Putamen (tissue), 1 donor: Measurements from ENCODE around the gene DRAP1.
A peak's percentile ranks its signal among the peaks of the same experiment; 100 is the strongest.

Experiments used
- DNase-seq: peaks from one replicate; pipeline ENCODE4 v3.0.0-alpha.2; 2016; ENCODE audit warnings: low spot score

DRAP1 gene, protein sequence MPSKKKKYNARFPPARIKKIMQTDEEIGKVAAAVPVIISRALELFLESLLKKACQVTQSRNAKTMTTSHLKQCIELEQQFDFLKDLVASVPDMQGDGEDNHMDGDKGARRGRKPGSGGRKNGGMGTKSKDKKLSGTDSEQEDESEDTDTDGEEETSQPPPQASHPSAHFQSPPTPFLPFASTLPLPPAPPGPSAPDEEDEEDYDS

DNA sequence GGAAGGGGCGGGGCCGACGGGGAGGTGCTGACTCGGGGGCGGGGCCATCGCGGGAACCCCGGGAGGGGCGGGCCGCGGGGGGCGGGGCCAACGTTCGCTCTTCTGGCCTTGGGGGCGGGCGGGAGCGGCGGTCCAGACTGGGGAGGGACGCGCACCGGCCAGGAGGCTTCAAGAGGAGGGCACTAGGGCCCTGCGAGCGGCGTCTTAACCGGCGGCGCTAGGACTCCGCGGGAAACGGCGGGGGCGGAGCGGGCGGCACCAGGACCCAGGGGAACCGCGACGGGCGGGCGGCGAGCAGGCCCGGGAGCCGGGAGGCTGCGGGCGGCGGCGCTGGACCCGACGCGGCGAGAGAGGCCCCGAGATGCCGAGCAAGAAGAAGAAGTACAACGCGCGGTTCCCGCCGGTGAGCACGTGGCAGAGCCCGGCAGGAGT is at the start of gene DRAP1:
Gene DRAP1, plus strand, starts transcription at position 286 of the 432 bp plus-strand sequence. Its CDS starts 76 bp downstream, at position 362.
- DNase-seq: peak; percentile 99

DNA sequence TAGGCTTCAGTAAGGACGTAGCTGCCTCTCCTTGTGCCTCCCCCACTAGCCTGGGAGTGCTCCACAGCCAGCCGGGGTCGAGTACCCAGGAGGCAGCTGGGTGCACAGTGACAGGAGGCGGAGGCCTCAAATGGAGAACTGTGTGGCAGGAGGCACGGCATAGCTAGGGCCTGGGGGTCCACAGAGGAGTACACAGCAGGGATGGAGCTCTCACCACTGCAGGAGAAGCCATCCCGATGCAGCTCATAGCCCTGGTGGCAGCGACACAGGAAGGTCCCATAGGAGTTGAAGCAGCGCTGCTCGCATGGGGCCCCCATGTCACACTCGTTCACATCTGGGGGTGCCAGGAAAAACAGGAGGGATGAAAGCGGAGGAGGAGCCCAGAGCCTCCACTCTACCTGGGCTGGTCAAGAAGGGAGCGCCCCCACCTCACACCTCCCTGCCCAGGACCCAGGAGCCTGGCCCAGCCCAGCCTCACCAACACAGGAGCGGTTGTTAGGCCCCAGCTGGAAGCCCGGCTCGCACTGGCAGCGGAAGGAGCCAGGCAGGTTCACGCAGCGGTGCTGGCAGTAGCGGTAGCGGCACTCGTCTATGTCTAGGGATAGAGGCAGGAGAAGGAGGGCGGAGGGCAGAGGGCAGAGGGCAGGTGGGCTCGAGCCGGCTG is 49.5 kb upstream of the DRAP1 start:
- DNase-seq: no peak

DNA sequence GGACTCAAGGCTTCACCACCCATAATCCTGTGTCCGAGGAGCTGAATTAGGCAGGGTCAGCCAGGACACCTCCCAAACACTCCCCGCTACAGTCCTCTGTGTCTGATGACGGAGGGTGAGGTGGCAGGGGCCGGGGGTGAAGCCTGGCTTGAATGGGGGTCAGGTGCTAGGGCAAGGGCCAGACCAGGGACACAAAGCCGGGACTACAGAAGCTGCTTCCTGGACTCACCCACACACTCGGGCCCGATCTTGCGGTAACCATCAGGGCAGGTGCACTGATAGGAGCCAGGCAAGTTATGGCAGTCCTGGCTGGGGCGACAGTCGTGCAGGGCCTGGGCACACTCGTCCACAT is 48.9 kb upstream of the DRAP1 start:
- DNase-seq: no peak

DNA sequence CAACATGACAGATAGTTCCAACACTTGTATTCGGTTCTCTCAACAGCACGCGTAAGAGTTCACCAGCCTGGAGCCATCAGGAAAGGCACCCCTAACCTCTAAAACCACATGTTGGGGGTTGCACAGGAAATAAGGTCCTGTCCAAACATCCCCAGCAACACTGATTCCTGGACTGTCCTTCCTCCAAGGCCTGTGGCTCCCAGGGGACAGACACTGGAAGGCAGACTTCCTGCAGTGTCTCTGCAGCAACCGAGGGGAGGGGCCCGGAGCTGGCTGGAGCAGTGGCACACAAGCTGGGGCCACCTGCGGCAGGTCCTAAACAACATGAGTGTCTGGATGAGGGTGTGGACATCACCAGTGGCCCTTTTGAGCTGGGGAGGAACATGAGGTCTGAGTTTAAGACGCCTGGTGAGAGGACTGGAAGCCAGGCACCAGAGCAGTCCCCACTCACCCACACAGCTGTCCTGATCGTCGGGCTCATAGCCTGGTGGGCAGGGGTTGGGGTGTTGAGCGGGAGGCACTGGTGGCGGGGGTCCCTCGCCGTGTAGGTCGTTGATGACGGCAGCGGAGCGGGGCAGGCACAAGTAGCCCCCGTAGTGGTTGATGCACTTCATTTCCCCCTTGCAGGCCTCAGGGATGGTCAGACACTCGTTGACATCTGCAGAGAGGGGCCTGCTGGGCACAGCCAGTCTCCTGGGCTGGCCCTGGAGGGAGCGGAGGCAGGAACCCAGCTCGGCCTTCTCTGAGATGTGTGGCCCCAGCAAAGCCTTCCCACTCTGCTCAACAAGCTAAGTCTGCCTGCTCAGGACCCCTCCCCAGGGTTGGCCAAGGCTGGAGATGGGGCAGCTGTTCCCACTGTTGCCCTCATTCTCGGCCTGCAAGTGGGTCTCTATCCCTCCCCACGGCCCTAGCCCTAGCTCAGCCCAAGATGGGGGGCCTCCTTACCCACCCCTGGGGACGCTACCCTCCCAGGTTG is 48.2 kb upstream of the DRAP1 start:
- no peak for DNase-seq

DNA sequence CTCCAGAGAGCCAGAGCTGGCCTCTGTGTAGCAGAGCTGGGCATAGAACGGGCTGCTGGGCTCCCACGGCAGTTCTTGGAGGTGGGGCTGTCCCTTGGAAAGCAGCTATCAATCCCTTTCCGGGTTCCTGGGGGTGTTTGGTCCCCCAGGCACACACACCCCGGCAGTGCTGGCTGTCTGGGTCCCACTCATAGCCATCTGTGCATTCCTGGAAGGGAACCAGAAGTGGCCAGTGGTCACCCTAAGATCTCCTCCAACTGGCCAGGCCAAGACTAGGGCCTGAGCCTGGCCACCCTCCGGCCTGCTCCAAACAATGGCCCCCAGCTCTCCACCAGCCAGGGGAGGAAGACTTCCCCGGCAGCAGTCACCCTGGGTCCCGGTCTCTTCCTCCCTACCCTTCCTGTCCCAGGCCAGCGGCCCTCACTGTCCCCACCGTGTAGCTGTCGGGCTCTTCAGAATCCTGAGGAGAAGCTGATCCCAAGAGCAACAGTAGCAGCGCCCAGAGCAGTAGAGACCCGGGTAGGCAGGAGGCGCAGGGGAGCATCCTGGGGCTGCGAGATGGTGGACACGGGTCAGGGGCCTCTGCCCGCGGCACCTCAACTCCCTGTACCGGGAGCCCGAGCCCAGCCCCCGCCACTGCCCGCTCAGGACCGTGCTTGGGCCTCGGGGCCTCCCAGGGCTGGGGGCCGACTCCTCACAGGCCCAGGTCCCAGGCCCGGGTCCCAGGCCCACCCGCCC is 47.2 kb upstream of the DRAP1 start:
- DNase-seq: no peak

DNA sequence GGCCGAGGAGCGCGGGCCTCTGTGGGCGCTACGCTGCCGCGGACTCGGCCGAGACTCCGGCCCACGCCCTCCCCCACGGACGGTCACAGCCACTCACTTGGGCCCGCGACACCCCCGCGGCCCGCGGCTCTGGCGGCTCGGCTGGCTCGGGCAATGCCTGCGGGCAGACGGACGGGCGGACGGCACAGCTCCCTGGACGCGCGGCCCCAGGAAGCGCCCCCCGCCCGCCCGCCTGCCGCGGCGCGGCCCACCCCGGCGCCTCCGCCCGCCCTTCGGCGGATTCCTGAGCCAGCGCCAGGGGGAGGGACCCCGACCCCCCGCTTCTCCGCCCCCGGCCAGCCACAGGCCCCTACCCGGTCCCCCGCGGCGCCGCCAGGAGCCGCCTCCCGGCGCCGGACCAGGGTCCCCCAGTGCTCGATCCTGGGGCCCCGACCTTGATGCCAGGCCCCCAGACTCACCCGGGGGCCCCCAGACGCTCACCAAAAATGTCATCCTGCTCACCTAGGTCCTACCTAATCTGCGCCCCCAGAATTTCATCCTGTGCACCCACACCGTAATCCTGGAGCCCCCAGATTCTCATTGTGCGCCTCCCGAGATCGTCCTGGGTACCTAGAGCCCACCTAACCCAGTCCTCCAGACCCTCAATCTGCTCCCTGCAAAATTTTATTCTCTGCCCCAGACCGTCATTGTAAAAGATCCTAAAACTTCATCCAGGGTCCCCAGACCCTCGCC is 46.5 kb upstream of the DRAP1 start, which contains the start of gene EFEMP2:
Gene EFEMP2, minus strand, starts transcription at position 215 of the 732 bp plus-strand sequence. CDS start 446 bp downstream, outside the sequence.
- DNase-seq: no peak

DNA sequence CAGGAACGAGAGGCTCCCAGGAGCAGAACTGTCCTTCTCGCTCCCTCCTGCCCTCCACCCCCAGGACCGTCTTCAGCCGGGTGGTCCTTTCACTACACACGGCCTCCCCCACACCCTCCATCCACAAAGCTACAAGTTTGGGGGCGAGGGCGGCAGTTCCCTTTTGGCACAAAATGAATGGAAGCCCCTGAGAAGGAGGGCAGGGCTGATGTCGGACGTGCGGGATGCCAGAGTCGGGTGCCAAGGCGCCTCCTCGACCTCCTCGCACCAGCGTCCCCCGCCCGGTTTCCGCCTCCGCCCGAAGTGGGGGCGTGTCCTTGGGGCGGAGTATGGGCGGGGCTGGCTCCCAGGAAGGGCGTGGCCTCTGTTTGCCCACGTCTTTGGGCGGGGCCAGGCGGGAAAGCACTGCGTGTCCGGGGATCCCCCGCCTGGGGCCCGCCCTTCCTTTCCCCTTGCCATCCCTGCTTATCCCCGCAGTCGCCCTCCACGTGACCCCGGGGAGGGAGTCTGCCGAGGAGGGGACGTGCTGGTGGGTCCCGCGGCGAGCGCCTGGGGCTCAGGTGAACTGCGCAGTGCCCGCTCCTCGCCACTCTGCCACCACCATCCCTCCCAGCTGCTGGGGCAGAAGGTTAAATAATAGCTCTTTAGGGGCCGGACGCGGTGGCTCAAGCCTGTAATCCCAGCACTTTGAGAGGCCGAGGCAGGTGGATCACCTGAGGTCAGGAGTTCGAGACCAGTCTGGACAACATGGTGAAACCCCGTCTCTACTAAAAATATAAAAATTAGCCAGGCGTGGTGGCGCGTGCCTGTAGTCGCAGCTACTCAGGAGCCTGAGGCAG is 45.7 kb upstream of the DRAP1 start:
- peak; percentile 90 for DNase-seq

DNA sequence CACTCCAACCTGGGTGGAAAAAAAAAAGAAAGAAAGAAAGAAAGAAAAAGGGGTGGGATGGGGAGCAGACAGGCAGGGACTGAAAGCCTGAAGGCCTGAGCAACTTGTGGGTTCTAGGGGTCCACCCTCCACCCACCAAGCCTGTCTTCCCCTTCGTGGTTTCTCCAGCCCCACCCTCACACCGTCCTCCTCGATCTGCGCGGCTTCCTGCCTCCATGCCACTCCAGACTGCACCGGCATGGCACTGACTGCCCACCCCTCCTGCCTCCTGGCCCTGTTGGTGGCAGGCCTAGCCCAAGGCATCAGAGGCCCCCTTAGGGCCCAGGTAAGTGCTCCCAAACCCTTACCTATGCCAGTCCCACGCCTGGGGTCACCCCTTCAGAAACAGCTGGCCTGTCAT is 39.6 kb upstream of the DRAP1 start, which contains the start of gene CTSW:
Gene CTSW, plus strand, starts transcription at position 221 of the 400 bp plus-strand sequence. Its CDS starts 18 bp downstream, at position 239.
- DNase-seq: no peak

DNA sequence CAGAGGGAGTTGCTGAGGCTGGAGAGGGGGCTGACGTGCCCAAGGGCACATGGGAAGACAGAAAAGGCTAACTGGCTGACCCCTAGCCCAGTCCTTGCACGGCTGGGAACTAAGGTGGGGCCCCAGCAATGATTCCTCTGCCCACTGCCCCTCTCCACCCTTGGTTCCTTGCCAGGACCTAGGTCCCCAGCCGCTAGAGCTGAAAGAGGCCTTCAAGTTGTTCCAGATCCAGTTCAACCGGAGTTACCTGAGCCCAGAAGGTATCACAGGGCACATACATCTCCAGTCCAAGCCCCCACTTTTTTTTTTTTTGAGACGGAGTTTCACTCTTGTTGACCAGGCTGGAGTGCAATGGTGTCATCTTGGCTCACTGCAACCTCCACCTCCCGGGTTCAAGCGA is 39.2 kb upstream of the DRAP1 start:
- no peak for DNase-seq

DNA sequence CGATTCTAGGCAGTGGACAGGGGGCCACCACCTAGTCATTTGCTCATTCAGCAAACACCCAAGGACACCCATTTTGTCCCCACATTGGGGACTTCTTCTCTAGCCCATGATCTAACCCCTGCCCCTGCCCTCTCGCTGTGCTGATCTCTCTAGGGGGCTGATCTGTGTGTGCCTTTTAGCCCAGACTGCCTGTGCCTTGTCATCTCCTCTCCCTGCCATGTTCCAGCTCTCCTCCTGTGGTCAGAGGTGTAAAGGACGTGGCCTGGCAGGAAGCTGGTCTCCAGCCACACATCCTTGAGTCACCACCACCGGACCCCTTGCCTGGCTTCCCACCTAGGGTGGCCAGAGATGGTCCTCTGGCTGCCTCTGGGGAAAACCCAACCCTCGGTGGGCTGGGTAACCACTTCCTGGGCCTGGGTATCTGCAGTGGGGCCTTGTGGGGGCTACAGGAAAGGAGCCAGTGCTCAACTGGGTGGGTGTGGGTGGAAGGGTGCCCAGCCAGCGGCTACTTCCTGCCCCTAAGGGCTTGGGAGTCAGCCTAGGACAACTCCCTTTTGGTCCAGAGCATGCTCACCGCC is 38.3 kb upstream of the DRAP1 start:
- no peak for DNase-seq

DNA sequence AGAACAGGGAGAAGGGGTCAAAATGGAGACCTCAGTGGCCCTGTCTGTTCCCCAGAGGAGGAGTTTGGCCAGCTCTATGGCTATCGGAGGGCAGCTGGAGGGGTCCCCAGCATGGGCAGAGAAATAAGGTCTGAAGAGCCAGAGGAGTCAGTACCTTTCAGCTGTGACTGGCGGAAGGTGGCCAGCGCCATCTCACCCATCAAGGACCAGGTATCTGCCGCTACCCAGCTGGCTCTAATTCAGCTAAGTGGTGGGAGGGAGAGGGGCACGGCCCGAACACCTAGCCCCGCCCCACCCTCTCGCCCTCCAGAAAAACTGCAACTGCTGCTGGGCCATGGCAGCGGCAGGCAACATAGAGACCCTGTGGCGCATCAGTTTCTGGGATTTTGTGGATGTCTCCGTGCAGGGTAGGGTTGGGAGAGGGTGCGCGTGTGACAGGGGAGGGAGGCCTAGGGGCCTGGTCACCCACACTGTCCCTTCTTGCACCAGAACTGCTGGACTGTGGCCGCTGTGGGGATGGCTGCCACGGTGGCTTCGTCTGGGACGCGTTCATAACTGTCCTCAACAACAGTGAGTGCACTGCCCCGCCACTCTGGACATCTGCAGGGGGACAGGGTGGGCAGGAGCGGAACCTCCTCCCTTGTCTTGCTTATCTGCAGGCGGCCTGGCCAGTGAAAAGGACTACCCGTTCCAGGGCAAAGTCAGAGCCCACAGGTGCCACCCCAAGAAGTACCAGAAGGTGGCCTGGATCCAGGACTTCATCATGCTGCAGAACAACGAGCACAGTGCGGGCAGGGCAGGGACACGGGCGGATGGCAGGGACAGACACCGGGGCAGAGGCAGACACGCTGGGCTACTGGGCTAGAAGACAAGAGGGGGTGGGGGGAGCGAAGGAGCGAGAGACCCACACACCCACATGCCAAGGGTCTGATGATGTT is 36.8 kb upstream of the DRAP1 start:
- DNase-seq: no peak

DNA sequence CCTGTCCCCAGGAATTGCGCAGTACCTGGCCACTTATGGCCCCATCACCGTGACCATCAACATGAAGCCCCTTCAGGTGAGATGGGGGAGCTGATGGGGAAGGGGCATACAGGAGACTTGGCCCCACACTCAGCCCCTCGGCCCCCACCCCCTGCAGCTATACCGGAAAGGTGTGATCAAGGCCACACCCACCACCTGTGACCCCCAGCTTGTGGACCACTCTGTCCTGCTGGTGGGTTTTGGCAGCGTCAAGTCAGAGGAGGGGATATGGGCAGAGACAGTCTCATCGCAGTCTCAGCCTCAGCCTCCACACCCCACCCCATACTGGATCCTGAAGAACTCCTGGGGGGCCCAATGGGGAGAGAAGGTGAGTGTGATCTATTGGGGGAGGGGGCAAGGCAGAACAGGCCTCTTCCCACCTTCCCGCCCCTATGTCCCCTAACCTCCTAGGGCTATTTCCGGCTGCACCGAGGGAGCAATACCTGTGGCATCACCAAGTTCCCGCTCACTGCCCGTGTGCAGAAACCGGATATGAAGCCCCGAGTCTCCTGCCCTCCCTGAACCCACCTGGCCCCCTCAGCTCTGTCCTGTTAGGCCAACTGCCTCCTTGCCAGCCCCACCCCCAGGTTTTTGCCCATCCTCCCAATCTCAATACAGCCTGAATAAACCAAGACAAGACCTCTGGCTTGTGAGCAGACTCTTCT is 36.0 kb upstream of the DRAP1 start:
- no peak for DNase-seq

DNA sequence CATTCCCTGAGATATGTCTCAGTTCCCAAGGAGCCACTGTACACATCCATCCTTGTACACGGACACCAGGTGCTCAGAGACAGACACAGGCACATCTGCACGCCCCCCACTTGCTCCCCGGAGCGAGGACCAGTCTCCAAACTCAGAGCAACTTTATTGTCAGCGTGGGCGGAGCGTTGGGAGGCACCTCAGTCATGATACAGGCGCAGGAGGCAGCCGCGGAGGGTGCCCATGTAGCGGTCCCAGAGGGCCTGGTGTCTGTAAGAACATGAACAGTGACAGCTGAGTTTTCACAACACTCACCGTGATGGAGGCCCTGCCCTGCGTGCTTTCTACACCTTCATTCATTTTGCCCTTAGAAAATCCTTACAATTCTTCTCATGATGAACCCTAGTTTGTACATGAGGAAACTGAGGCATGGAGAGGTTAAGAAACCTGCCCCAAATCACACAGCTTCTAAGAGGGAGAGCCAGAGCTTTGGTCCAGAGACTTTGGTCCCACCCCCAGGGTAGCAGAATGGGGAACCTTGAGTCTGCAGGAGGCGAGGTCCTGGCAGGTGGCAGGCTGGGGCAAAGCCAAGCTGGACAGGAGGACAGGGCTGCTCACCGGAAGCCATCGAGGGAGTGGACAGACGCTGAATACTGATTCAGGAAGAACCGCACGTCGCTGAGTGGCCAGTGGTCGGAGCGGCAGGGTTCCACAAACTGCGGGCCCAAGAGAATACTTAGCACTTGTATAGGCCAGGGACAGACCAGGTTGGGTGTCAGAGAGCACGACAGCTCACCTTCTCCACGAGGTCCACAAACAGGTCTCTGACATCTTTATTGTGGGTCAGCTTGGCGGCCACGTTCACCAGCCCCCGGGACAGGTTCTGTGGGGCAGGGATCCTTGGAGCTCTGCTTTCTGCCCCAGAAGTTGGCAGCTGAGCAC is 35.2 kb upstream of the DRAP1 start:
- no peak for DNase-seq

DNA sequence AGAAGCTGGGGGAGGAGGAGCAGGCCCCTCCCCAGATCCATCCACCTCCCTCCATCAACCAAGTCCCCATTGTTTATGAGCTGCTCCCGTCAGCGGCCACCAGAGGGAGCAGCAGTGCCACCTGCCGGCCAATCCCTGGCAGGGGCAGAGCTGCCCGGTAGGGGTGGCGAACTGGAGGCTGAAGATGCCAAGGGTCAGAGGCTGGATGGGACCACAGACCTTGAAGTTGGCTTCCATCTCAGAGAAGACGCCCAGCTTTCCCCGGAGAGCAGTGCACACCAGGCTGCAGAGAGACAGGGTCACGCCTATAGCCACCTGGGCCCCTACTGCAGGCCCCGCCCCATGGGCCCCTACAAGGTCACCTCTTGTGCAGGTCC is 34.5 kb upstream of the DRAP1 start:
- no peak for DNase-seq

DNA sequence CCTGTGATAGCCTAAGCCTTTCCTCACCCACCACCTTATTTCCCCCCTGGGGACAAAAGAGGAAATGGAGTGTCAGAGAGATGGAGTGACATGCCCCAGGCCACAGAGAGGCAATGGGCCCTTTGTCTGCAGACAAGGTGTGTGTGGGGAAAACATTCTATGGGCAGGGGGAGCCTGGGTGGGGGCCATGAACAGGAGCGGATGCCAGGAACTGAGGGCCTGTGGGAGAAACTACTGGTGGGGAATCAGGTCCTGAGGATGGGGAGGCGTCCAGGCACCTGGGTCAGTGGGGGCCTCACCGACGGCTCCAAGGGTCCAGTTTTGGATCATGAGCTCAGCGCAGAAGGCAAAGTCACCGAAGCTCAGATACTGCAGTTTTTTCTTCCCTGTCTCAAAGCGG is 34.0 kb upstream of the DRAP1 start:
- no peak for DNase-seq

DNA sequence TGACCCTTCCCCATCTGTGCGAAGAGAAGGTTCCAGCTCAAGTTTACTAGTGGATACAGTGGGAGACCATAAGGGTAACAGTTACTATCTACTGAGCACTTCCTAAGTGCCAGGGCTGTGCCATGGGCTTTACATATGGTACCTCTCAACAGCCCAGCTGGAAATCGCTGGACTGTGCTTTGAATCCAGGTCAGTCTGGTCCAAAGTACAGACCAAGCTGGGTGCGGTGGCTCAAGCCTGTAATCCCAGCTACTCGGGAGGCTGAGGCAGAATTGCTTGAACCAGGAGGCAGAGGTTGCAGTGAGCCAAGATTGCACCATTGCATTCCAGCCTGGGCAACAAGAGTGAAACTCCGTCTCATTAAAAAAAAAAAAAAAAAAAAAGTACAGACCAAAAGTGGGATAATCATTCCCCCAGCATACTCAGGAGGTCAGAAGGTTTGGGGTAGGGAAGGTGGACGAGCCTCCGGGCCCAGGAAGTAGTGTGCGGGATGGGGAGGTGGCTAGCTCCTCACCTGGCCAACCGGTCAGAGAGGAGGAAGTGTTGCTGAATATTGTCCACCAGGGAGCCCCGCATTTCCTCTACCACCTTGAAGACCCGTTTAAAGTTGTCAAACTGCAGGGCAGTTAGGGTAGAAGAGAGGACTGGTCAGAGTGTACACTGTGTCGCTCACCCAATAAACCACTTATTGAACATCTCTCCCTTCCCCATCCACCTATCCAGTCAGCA is 33.3 kb upstream of the DRAP1 start:
- DNase-seq: no peak
